Dermis blood vessel endothelial cell (primary cell): ENCODE data around the gene NEDD8. TPM values are rescaled to one million over a fixed set of nuclear protein-coding genes. Genes with fewer than 3 reads are reported as not detected.
"Not testable (repeated sequence)": the region's sequence is repeated elsewhere in the genome, so short reads cannot be mapped to it uniquely, and the experiment has no call there.

Experiments used
- DNase-seq: peaks from one replicate; pipeline ENCODE4 v3.0.0; 2010
- total RNA-seq: library from RNA; depleted of rRNA; stranded (reverse); fragments of >200 nt; gene quantifications from 2 replicates; pipeline ENCODE4 v1.2.3, GENCODE V29; 2014

NEDD8 gene
- total RNA-seq, 1 donor from 2014 or later: 197 TPM

DNA sequence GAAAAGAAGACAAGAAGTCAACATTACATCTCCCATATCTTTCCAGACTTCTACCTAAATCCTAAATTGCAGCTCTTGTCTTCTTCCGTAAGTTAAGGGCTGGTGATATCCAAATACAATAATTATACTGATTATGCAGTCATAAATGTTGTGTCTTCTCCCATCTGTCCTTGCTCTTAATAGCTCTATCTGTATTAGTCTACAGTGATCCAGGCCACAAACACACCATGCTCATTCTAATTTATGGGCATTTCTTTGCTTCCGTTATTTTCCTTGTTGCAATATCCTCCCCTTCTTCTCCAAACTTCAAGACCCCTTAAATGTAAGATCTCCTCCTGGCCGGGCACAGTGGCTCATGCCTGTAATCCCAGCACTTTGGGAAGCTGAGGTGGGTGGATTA is 12.6 kb downstream of the NEDD8 start:
- no peak for DNase-seq

GRCh38 chr14:24219080-24219479 is 13.1 kb downstream of the NEDD8 start:
- no peak for DNase-seq

GRCh38 chr14:24216876-24217275 is 15.3 kb downstream of the NEDD8 start:
- DNase-seq: not testable (repeated sequence)

DNA sequence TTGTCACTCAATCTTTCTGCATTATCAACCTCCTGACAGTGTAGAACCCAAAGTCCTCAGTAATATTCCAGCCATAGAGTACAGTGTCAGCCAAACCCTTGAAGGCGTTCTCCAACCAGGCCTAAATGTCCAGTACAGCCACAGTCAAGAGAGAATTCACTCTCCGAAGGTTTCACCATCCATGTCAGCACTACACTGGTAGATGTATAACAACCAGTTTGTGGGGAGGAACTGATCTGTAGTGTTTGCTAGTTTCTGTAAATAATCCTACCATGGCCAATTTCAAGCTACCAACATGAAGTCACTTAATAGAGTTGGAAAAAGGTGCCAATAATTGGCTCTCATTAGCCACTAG is 15.8 kb downstream of the NEDD8 start:
- no peak for DNase-seq

DNA sequence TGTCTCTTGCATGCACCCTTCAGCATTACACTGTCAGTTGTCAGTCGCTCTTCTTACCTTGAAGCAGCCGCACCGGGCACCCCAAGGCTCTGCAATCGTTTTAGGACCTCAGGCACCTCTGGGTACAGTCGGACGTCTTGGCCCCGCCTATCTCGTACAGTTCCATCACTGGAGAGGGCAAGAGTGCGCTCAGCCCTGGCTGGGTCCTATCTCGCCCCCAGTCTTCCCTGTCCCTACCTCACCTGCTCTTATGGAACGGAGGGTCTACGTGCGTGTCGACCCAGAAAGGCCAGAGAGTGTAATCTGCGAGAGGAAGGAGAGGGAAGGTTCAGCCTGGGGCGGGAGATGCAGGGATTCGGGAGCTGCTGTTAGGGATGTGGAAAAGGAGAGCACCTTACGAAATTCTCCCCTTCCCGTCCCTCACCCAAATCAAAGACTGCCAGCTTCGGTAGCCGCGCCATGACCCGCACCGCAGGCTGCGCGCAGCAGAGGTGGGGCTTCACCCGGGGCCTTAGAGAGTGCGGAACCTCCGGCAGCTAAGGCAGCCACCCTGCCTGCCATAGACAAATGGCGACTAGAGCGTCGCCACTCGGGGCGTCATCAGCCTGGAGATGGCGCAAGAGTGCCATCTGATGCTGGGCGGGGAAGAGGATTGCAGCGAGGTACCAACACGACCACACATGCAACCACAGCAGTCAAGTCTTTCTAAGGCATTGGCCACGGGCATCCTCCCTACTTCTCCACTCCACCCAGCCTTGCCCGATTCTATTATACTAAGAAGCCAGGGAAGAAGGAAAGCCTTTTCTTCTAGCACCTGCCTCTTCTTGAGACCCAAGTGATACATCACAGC is 16.4 kb downstream of the NEDD8 start, which contains the start of gene MDP1:
MDP1 (minus strand) TSS at position 572 of the 850 bp plus-strand sequence; CDS start at position 461, 111 bp downstream.
- peak; percentile 95 for DNase-seq

- DNase-seq: no peak
These were observed 18.1 kb downstream of the NEDD8 start for GRCh38 chr14:24213866-24214662.

- peak; percentile 99 for DNase-seq
These were observed 19.0 kb downstream of the NEDD8 start, which contains the start of gene CHMP4A for GRCh38 chr14:24212924-24213865. Gene CHMP4A, minus strand, starts transcription at chr14:24213488. Its CDS starts 49 bp downstream, at chr14:24213439.

DNA sequence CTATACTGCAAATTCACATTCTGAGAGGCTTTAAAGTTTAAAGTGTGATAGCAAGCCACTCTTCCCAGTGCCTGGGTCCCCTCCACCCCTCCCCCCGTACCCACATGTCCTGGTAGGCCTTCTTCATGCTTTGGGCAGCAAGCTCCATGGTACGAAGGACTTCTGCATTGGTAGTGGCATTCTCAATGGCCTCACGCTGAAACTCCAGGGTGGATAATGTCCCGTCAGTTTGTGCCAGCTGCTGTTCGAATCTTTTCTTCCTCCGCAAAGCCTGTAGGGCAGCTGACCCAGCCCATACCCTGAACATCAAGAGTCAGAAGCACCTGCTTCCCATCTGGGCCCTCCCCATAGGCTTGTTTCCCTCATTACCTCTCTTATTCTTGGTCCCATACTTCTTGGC is 20.9 kb downstream of the NEDD8 start:
- DNase-seq: no peak

- no peak for DNase-seq
These were observed 24.5 kb downstream of the NEDD8 start for GRCh38 chr14:24207625-24208024.

- DNase-seq: no peak
These were observed 25.0 kb downstream of the NEDD8 start for GRCh38 chr14:24207104-24207551.

GRCh38 chr14:24206260-24207103 is 25.7 kb downstream of the NEDD8 start:
- DNase-seq: no peak

GRCh38 chr14:24204163-24205146 is 27.7 kb downstream of the NEDD8 start:
- DNase-seq: no peak

DNA sequence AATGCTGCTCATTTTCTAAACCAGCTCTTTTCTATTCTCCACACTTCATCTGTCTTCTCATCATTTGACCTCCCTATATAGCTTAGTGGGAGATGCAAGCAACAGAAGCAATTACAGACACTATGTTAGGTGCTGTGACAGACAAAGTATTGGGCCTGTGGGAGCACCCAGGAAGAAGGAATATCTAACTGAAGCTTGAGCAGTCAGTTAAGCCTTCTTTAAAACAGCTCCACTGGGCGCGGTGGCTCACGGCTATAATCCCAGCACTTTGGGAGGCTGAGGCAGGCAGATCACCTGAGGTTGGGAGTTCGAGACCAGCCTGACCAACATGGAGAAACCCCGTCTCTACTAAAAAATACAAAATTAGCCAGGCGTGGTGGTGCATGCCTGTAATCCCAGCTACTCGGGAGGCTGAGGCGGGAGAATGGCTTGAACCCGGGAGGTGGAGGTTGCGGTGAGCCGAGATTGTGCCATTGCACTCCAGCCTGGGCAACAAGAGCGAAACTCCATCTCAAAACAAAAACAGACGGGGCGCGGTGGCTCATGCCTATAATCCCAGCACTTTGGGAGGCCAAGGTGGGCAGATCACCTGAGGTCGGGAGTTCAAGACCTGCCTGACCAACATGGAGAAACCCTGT is 28.8 kb downstream of the NEDD8 start:
- not testable (repeated sequence) for DNase-seq

DNA sequence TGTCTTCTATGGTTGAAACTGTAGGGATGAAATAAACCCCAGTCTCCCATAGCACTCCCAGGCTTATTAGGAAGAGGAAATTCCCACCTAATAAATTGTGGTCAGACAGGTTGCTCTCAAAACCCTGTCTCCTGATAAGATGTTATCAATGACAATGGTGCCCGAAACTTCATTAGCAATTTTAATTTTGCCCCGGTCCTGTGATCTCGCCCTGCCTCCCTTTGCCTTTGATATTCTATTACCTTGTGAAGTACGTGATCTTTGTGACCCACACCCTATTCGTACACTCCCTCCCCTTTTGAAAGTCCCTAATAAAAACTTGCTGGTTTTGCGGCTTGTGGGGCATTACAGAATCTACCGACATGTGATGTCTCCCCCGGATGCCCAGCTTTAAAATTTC is 29.6 kb downstream of the NEDD8 start:
- DNase-seq: not testable (repeated sequence)

DNA sequence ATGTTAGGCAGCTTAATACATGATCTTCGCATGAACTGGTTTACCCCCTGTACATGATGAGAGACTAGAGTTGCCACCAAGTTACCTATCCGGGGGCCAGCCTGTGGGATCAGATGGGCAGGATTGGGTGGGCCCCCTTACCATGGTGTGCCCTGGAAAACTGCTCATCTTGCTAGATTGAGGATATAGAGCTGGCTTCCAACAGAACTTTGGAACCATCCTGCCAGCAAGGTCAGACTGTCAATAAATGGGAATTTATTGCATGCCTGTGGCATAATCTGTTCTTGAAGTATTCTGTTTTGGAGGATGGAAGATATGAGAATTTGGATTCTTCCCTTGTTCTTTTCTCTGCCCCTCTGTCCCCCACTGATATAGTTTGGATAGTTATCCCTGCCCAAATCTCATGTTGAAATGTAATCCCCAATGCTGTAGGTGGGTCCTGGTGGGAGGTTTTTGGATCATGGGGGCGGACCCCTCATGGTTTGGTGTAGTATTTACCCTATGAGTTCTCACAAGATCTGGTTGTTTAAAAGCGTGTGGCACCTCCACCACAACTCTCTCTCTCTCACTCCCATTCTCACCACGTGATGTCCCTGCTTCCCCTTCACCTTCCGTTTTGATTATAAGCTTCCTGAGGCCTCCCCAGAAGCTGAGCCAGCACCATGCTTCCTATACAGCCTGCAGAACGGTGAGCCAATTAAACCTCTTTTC is 33.2 kb downstream of the NEDD8 start:
- DNase-seq: no peak

- DNase-seq: no peak
These were observed 35.1 kb downstream of the NEDD8 start for GRCh38 chr14:24197056-24197450.

- DNase-seq: peak; percentile 49
These were observed 35.8 kb downstream of the NEDD8 start for GRCh38 chr14:24196071-24197055.
